IMR-90 (cell line): ENCODE data around the gene C13orf42. TPM values are rescaled to one million over a fixed set of nuclear protein-coding genes. Genes with fewer than 3 reads are reported as not detected.

ENCODE experiments used
- ATAC-seq: fragments of 200-7000 bp; cut with Tn5 transposase; 2 replicates; pipeline ENCODE4 v1.9.1; 2020; ENCODE audit warnings: low read depth, mild to moderate bottlenecking, moderate library complexity
- BruUV-seq: library from RNA; stranded (reverse); fragments of 400-500 nt; replicated peaks from 2 replicates; lab custom pipeline; 2021; lab: Mats Ljungman, UMichigan
- CTCF ChIA-PET: fragments of 300-600 bp; formaldehyde crosslinking; extraction: SDS; loops from one replicate; lab custom pipeline; 2021; ENCODE audit warnings: antibody characterized with exemption; lab: Yijun Ruan, JAX
- POLR2A ChIA-PET: fragments of 300-600 bp; sonication (Branson Sonifier 250); formaldehyde crosslinking; loops from one replicate; lab custom pipeline; 2022; ENCODE audit warnings: antibody characterized with exemption; ENCODE audit not compliant: unreplicated experiment; lab: Charles Lee
- DNase-seq: peaks from one replicate; pipeline ENCODE4 v3.0.0; 2013
- H2AFZ ChIP-seq: replicated peaks from 2 replicates; pipeline ENCODE3; 2013; ENCODE audit warnings: low read length, mild to moderate bottlenecking; ENCODE audit not compliant: poor library complexity
- H2AK5ac ChIP-seq: 2 replicates; pipeline ENCODE4 v1.6.1; 2013; ENCODE audit warnings: low read depth, low read length, inconsistent platforms
- H2AK9ac ChIP-seq: replicated peaks from 2 replicates; pipeline ENCODE3; 2013; ENCODE audit warnings: mild to moderate bottlenecking, low read depth, low read length, moderate library complexity; ENCODE audit not compliant: poor library complexity
- H2BK120ac ChIP-seq: 2 replicates; pipeline ENCODE4 v1.6.1; 2013; ENCODE audit warnings: low read depth, low read length, inconsistent platforms
- H2BK15ac ChIP-seq: 3 replicates; pipeline ENCODE4 v1.6.1; 2013; ENCODE audit warnings: low read depth, low read length, inconsistent platforms
- H2BK20ac ChIP-seq: 2 replicates; pipeline ENCODE4 v1.6.1; 2013; ENCODE audit warnings: low read depth, mild to moderate bottlenecking, inconsistent platforms, low read length, moderate library complexity
- H2BK5ac ChIP-seq: 2 replicates; pipeline ENCODE4 v1.6.1; 2013; ENCODE audit warnings: mild to moderate bottlenecking, low read depth, low read length, inconsistent platforms; ENCODE audit not compliant: poor library complexity, severe bottlenecking
- H3K14ac ChIP-seq: replicated peaks from 2 replicates; pipeline ENCODE4 v1.6.1; 2013; ENCODE audit warnings: low read depth, low read length, inconsistent platforms
- H3K18ac ChIP-seq: 2 replicates; pipeline ENCODE4 v1.6.1; 2013; ENCODE audit warnings: low read depth, low read length, control low read depth
- H3K23ac ChIP-seq: 2 replicates; pipeline ENCODE4 v1.6.1; 2013; ENCODE audit warnings: low read depth, low read length, inconsistent platforms
- H3K27ac ChIP-seq: 2 replicates; pipeline ENCODE4 v1.5.1; 2013; ENCODE audit warnings: mild to moderate bottlenecking, control low read depth, low read length; ENCODE audit not compliant: insufficient read depth
- H3K27me3 ChIP-seq: 2 replicates; pipeline ENCODE4 v1.6.1; 2013; ENCODE audit warnings: low read length; ENCODE audit not compliant: control insufficient read depth, insufficient read depth
- H3K36me3 ChIP-seq: 2 replicates; pipeline ENCODE4 v1.6.1; 2013; ENCODE audit warnings: low read length, mixed read lengths; ENCODE audit not compliant: control insufficient read depth, insufficient read depth
- H3K4ac ChIP-seq: 2 replicates; pipeline ENCODE4 v1.6.1; 2013; ENCODE audit warnings: low read depth, low read length, inconsistent platforms
- H3K4me1 ChIP-seq: 2 replicates; pipeline ENCODE4 v1.6.1; 2013; ENCODE audit warnings: low read length, mixed read lengths; ENCODE audit not compliant: control insufficient read depth, insufficient read depth
- H3K4me2 ChIP-seq: 2 replicates; pipeline ENCODE4 v1.6.1; 2013; ENCODE audit warnings: low read depth, mild to moderate bottlenecking, control low read depth, low read length, moderate library complexity
- H3K4me3 ChIP-seq: 2 replicates; pipeline ENCODE4 v1.5.1; 2013; ENCODE audit warnings: low read depth, mild to moderate bottlenecking, control low read depth, low read length, moderate library complexity; ENCODE audit not compliant: insufficient read depth
- H3K56ac ChIP-seq: 2 replicates; pipeline ENCODE4 v1.6.1; 2013; ENCODE audit warnings: low read length, inconsistent platforms; ENCODE audit not compliant: insufficient read depth; ENCODE audit errors: extremely low read depth
- H3K79me1 ChIP-seq, 2 experiments: 2 replicates each; pipeline ENCODE4 v1.6.1; 2013; ENCODE audit warnings: low read length in 2 of 2, inconsistent platforms in 1 of 2, low read depth in 1 of 2
- H3K9ac ChIP-seq: 2 replicates; pipeline ENCODE4 v1.6.1; 2013; ENCODE audit warnings: low read depth, low read length, control low read depth
- H3K9me1 ChIP-seq: 2 replicates; pipeline ENCODE4 v1.6.1; 2013; ENCODE audit warnings: low read length, inconsistent platforms; ENCODE audit not compliant: insufficient read depth
- H3K9me3 ChIP-seq: 2 replicates; pipeline ENCODE4 v1.6.1; 2013; ENCODE audit warnings: low read length; ENCODE audit not compliant: control insufficient read depth, insufficient read depth
- H4K20me1 ChIP-seq: 2 replicates; pipeline ENCODE4 v1.6.1; 2013; ENCODE audit warnings: low read length, inconsistent platforms; ENCODE audit not compliant: insufficient read depth
- H4K5ac ChIP-seq: 2 replicates; pipeline ENCODE4 v1.6.1; 2013; ENCODE audit warnings: mild to moderate bottlenecking, low read depth, low read length, control low read depth
- H4K8ac ChIP-seq, 2 experiments: 2 replicates each; pipeline ENCODE4 v1.6.1; 2013; ENCODE audit warnings: low read depth in 2 of 2, low read length in 2 of 2, control low read depth in 1 of 2, inconsistent platforms in 1 of 2
- H4K91ac ChIP-seq: 2 replicates; pipeline ENCODE4 v1.6.1; 2013; ENCODE audit warnings: low read depth, low read length, inconsistent platforms; ENCODE audit not compliant: insufficient read depth
- CEBPB ChIP-seq: IDR thresholded peaks from 2 replicates; pipeline ENCODE4 v1.6.1; 2012; ENCODE audit warnings: low read depth, low read length, improper control_type of control experiment
- CHD1 ChIP-seq: IDR thresholded peaks from 2 replicates; pipeline ENCODE4 v1.6.1; 2012; ENCODE audit warnings: low read depth, low read length, improper control_type of control experiment
- MAFK ChIP-seq: IDR thresholded peaks from 2 replicates; pipeline ENCODE4 v1.6.1; 2012; ENCODE audit warnings: low read depth, low read length, improper control_type of control experiment
- MAZ ChIP-seq: IDR thresholded peaks from 2 replicates; pipeline ENCODE4 v1.6.1; 2012; ENCODE audit warnings: low read depth, mild to moderate bottlenecking, low read length, improper control_type of control experiment, moderate library complexity, borderline replicate concordance
- MXI1 ChIP-seq: IDR thresholded peaks from 2 replicates; pipeline ENCODE4 v1.6.1; 2012; ENCODE audit warnings: low read depth, mild to moderate bottlenecking, low read length, moderate library complexity, borderline replicate concordance
- POLR2A ChIP-seq: IDR thresholded peaks from 2 replicates; pipeline ENCODE4 v1.6.1; 2012; ENCODE audit warnings: mild to moderate bottlenecking, low read depth, low read length
- RCOR1 ChIP-seq: IDR thresholded peaks from 2 replicates; pipeline ENCODE4 v1.6.1; 2012; ENCODE audit warnings: mild to moderate bottlenecking, low read length, improper control_type of control experiment; ENCODE audit not compliant: insufficient replicate concordance
- RFX5 ChIP-seq: IDR thresholded peaks from 2 replicates; pipeline ENCODE4 v1.8.0; 2012; ENCODE audit warnings: low read depth, mild to moderate bottlenecking, low read length, moderate library complexity
- SMC3 ChIP-seq: fragments of 150-350 bp; IDR thresholded peaks from 2 replicates; pipeline ENCODE4 v1.6.1; 2016; ENCODE audit warnings: low read depth, mild to moderate bottlenecking, antibody characterized with exemption, low read length, moderate library complexity
- WGBS, 2 experiments: methylation state at CpG; one replicate each; pipeline versions ENCODE4 v1.1.5 to v1.1.7; 2013; ENCODE audit warnings: missing lambda C conversion rate in 2 of 2; ENCODE audit not compliant: insufficient read length in 1 of 2; ENCODE audit errors: extremely low coverage in 2 of 2; 5-methylcytosine and 5-hydroxymethylcytosine counted together
- dilution Hi-C: fragments of 300-500 bp; cut with HindIII; formaldehyde crosslinking; loops from one replicate; pipeline ENCODE4 v1.14.3; 2018; ENCODE audit warnings: low sequenced_read_pairs; ENCODE audit not compliant: unreplicated experiment
- in situ Hi-C: fragments of 300-500 bp; cut with MboI; formaldehyde crosslinking; loops from 3 replicates; pipeline ENCODE4 v1.14.3; 2019; ENCODE audit warnings: low sequenced_read_pairs, inconsistent platforms, mixed read lengths
- intact Hi-C: fragments of 100-400 bp; cut with micrococcal nuclease; formaldehyde crosslinking; loops from 2 replicates; pipeline ENCODE4 v1.10.0; 2022
- polyA plus RNA-seq, 3 experiments: library from polyadenylated mRNA; depleted of rRNA; stranded (reverse); fragments of >200 nt; gene quantifications; 2 replicates each; pipeline ENCODE4 v1.2.3, GENCODE V29; 2012; ENCODE audit warnings: low replicate concordance in 1 of 3
- total RNA-seq: library from RNA; depleted of rRNA; stranded (reverse); fragments of >200 nt; gene quantifications from 2 replicates; pipeline ENCODE4 v1.2.3, GENCODE V29; 2012
- TF ChIP-seq, protein P1 (sequence below): fragments of 150-350 bp; IDR thresholded peaks from 2 replicates; pipeline ENCODE4 v1.6.1; 2016; ENCODE audit warnings: low read depth, mild to moderate bottlenecking, low read length, moderate library complexity, borderline replicate concordance
- TF ChIP-seq, protein P2 (sequence below): fragments of 150-350 bp; IDR thresholded peaks from 2 replicates; pipeline ENCODE4 v1.6.1; 2017; ENCODE audit warnings: mild to moderate bottlenecking, antibody characterized with exemption, low read length, low read depth

The C13orf42 gene
- total and polyA plus RNA-seq, 2 of the 4 experiments (the other 2 are of a cell fraction): not detected

DNA sequence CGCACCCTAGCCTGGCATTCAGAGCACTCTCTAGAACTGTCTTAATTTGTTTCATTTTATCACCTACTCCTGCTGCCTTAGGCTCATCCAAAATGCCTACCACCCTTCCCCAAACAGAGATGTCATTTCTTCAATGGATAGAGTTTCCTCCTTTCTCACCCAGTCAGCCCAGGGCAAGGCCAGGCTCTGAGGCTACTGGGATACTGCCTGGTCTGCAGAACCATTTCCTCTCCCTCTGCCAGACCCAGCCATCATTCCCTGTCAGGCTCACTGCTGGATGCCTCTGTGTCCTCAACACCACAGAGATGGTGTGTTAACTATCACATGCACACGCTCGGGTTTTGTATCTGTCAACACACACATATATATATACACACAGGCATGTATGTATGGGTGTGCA lies 47.2 kb downstream of the C13orf42 start:
- Histone ChIP-seq H3K9ac (no peak overlapping the region), H4K8ac (no peak overlapping the region), H3K18ac (no peak overlapping the region), H3K4me3 (no peak overlapping the region), H3K4me1 (peaks cover 1% of the 10 kb centered on the region; the same call in 1 of the 2 replicates), H2BK120ac (no peak overlapping the region), H3K9me1 (no peaks in the 10 kb centered on the region), H3K36me3 (no peaks in the 10 kb centered on the region), H3K23ac (no peak overlapping the region), H3K4me2 (no peak overlapping the region), H3K79me1 (no peaks in the 10 kb centered on the region), H3K14ac (no peak overlapping the region), H4K20me1 (no peaks in the 10 kb centered on the region), H2BK15ac (no peak overlapping the region), H2AFZ (no peak overlapping the region), H2BK20ac (no peak overlapping the region), H3K9me3 (no peaks in the 10 kb centered on the region), H2BK5ac (no peak overlapping the region), H4K5ac (no peak overlapping the region), H3K27me3 (peaks cover 46% of the 10 kb centered on the region), H2AK5ac (no peak overlapping the region), H4K91ac (no peak overlapping the region), H3K27ac (no peak overlapping the region), H2AK9ac (no peak overlapping the region), H3K56ac (no peak overlapping the region), H3K4ac (no peak overlapping the region)
- intact Hi-C loops: no loop called here
- in situ Hi-C loops: loop anchor here (25.0 kb wide), 1 partner anchor 1402 kb away; no protein-coding TSS in a partner anchor
- no peak for TF ChIP-seq MAZ
- TF ChIP-seq MXI1: no peak
- no peak for TF ChIP-seq RCOR1
- no peak for TF ChIP-seq POLR2A
- no peak for TF ChIP-seq SMC3
- no peak for TF ChIP-seq CHD1
- TF ChIP-seq RFX5: no peak
- TF ChIP-seq MAFK: no peak
- TF ChIP-seq, protein P1, sequence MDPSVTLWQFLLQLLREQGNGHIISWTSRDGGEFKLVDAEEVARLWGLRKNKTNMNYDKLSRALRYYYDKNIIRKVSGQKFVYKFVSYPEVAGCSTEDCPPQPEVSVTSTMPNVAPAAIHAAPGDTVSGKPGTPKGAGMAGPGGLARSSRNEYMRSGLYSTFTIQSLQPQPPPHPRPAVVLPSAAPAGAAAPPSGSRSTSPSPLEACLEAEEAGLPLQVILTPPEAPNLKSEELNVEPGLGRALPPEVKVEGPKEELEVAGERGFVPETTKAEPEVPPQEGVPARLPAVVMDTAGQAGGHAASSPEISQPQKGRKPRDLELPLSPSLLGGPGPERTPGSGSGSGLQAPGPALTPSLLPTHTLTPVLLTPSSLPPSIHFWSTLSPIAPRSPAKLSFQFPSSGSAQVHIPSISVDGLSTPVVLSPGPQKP: no peak
- TF ChIP-seq, protein P2, sequence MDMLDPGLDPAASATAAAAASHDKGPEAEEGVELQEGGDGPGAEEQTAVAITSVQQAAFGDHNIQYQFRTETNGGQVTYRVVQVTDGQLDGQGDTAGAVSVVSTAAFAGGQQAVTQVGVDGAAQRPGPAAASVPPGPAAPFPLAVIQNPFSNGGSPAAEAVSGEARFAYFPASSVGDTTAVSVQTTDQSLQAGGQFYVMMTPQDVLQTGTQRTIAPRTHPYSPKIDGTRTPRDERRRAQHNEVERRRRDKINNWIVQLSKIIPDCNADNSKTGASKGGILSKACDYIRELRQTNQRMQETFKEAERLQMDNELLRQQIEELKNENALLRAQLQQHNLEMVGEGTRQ: no peak
- no peak for TF ChIP-seq CEBPB
- ChIA-PET POLR2A (no interaction called here), CTCF (no interaction called here)
- no TSS peak for BruUV-seq
- no peak for DNase-seq
- dilution Hi-C loops: no loop called here
- no CpG with 5 or more reads among the region's 3 CpGs for WGBS, 2 experiments
- no peak for ATAC-seq
